PC-9 (cell line): ENCODE data around the gene ADSS1. TPM values are rescaled to one million over a fixed set of nuclear protein-coding genes. Genes with fewer than 3 reads are reported as not detected.
A peak's percentile ranks its signal among the peaks of the same experiment; 100 is the strongest.

Source experiments
- Bru-seq: library from RNA; stranded (reverse); fragments of 400-500 nt; gene quantifications from one replicate; lab custom pipeline; 2021; lab: Mats Ljungman, UMichigan
- BruChase-seq, 2 experiments: library from RNA; stranded (reverse); fragments of 400-500 nt; gene quantifications; one replicate each; lab custom pipeline; 2021; lab: Mats Ljungman, UMichigan
- BruUV-seq: library from RNA; stranded (reverse); fragments of 400-500 nt; replicated peaks from 2 replicates; lab custom pipeline; 2021; lab: Mats Ljungman, UMichigan
- CTCF ChIA-PET: fragments of 300-600 bp; sonication (Branson Sonifier 250); formaldehyde crosslinking; loops from one replicate; lab custom pipeline; 2022; ENCODE audit warnings: antibody characterized with exemption; lab: Charles Lee
- POLR2A ChIA-PET: fragments of 300-600 bp; sonication (Branson Sonifier 250); formaldehyde crosslinking; loops from one replicate; lab custom pipeline; 2022; ENCODE audit warnings: antibody characterized with exemption; ENCODE audit not compliant: unreplicated experiment; lab: Charles Lee
- DNase-seq, 2 experiments: peaks; one replicate each; pipeline versions ENCODE4 v3.0.0 to v3.0.0-alpha.2; 2015 to 2022; ENCODE audit warnings: mixed read lengths in 1 of 2
- H2AFZ ChIP-seq: fragments of 200-600 bp; sonication (generic); 2 replicates; pipeline ENCODE4 v1.8.1; 2017; ENCODE audit warnings: antibody characterized with exemption
- H3F3A ChIP-seq: fragments of 200-600 bp; sonication (generic); 2 replicates; pipeline ENCODE4 v1.8.1; 2017; ENCODE audit warnings: antibody characterized with exemption, mild to moderate bottlenecking, low read depth; ENCODE audit not compliant: insufficient read depth
- H3K27ac ChIP-seq: fragments of 200-600 bp; sonication (generic); 2 replicates; pipeline ENCODE4 v1.6.1; 2016; ENCODE audit warnings: mixed run types
- H3K27me3 ChIP-seq: fragments of 200-600 bp; sonication (generic); 2 replicates; pipeline ENCODE4 v1.6.1; 2016; ENCODE audit warnings: low read depth, mixed run types; ENCODE audit not compliant: insufficient read depth
- H3K36me3 ChIP-seq: fragments of 200-600 bp; sonication (generic); 2 replicates; pipeline ENCODE4 v1.6.1; 2016; ENCODE audit warnings: low read depth, mixed run types
- H3K4me1 ChIP-seq: fragments of 200-600 bp; sonication (generic); replicated peaks from 2 replicates; pipeline ENCODE4 v1.6.1; 2016; ENCODE audit warnings: mixed run types; ENCODE audit not compliant: insufficient read depth
- H3K4me2 ChIP-seq: fragments of 200-600 bp; sonication (generic); 2 replicates; pipeline ENCODE4 v1.6.1; 2017; ENCODE audit warnings: mixed run types
- H3K4me3 ChIP-seq: fragments of 200-600 bp; sonication (generic); 2 replicates; pipeline ENCODE4 v1.6.1; 2016; ENCODE audit warnings: mixed run types
- H3K79me2 ChIP-seq: fragments of 200-600 bp; sonication (generic); 2 replicates; pipeline ENCODE4 v1.6.1; 2017; ENCODE audit warnings: low read depth, mixed run types
- H3K9me2 ChIP-seq: fragments of 200-600 bp; sonication (generic); 2 replicates; pipeline ENCODE4 v1.8.1; 2017; ENCODE audit warnings: mild to moderate bottlenecking; ENCODE audit not compliant: insufficient read depth
- H3K9me3 ChIP-seq: fragments of 200-600 bp; sonication (generic); 2 replicates; pipeline ENCODE4 v1.8.1; 2016; ENCODE audit warnings: low read depth; ENCODE audit not compliant: insufficient read depth
- H4K20me1 ChIP-seq: fragments of 200-600 bp; sonication (generic); 2 replicates; pipeline ENCODE4 v1.8.1; 2017; ENCODE audit not compliant: insufficient read depth
- EZH2 ChIP-seq: fragments of 200-600 bp; sonication (generic); IDR thresholded peaks from 2 replicates; pipeline ENCODE4 v1.8.0; 2017; ENCODE audit warnings: antibody characterized with exemption, low read depth
- intact Hi-C: fragments of 100-400 bp; cut with micrococcal nuclease; formaldehyde crosslinking; loops from one replicate; pipeline ENCODE4 v1.10.0; 2022; ENCODE audit not compliant: unreplicated experiment
- long read RNA-seq: library from polyadenylated mRNA; stranded (forward); transcript quantifications from one replicate; pipeline ENCODE4 v2.0.0, GENCODE V29; 2022
- total RNA-seq: library from RNA; stranded (reverse); gene quantifications from 2 replicates; pipeline ENCODE4 v1.2.3, GENCODE V29; 2021
- TF ChIP-seq, protein P1 (sequence below): fragments of 200-600 bp; sonication (generic); conservative IDR thresholded peaks from 2 replicates; pipeline ENCODE4 v1.6.1; 2017; ENCODE audit warnings: mixed run types, antibody characterized with exemption, mild to moderate bottlenecking, moderate library complexity

Gene ADSS1
- total RNA-seq (5.8 and 11.5 TPM in 2 replicates), Bru-seq, nascent RNA (percentile 22 among the genes with signal in this experiment), BruChase-seq, experiment 1, labeled RNA remaining after a 2-hour chase (percentile 32 among the genes with signal in this experiment), BruChase-seq, experiment 2, labeled RNA remaining after a 6-hour chase (percentile 33 among the genes with signal in this experiment)
- long read RNA-seq, transcript ADSSL1-201 (13 exons, 1,766 nt) = major isoform, 8 of 8 reads
- long read RNA-seq, partial matches to known transcripts = 0 of 8 reads
- long read RNA-seq, other reads (novel, unspliced or antisense) = 0 of 8 reads

DNA sequence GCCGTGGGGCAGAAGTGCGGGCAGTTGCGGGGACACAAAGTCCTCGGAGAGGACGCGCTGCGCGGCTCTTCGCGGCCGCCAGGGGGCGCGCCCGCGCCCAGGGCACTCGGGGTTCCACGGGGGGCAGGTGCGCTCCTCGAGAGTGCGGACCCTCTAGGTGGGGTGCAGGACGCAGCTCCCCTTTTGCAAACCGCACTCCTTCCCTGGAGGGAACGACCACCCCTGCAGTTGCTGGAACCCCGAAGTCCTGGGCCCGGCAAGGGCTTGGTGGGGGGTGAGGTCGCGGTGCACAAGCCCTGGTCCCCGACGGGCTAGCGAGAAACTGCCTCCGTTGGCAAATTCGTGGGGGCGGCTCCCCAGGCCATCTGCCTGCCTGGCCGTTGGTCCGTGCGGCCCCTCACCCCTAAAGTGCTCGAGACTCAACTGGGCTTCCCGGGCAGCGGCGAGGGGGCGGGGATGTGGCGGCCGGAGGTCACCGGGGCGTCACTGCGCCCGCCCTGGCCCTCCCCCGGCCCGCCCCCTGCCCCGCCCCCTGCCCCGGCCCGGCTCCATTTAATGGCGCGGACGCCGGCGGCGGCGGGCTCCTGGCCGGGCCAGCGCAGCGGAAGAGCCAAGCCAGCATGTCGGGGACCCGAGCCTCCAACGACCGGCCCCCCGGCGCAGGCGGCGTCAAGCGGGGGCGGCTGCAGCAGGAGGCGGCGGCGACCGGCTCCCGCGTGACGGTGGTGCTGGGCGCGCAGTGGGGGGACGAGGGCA is at the start of gene ADSS1:
Gene ADSS1 (plus strand): TSS at position 579 of the 756 bp plus-strand sequence. CDS start 42 bp downstream, at position 621.
- no peak for TF ChIP-seq EZH2
- TF ChIP-seq, protein P1, sequence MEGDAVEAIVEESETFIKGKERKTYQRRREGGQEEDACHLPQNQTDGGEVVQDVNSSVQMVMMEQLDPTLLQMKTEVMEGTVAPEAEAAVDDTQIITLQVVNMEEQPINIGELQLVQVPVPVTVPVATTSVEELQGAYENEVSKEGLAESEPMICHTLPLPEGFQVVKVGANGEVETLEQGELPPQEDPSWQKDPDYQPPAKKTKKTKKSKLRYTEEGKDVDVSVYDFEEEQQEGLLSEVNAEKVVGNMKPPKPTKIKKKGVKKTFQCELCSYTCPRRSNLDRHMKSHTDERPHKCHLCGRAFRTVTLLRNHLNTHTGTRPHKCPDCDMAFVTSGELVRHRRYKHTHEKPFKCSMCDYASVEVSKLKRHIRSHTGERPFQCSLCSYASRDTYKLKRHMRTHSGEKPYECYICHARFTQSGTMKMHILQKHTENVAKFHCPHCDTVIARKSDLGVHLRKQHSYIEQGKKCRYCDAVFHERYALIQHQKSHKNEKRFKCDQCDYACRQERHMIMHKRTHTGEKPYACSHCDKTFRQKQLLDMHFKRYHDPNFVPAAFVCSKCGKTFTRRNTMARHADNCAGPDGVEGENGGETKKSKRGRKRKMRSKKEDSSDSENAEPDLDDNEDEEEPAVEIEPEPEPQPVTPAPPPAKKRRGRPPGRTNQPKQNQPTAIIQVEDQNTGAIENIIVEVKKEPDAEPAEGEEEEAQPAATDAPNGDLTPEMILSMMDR = peak; percentile 98
- H3K9me3 ChIP-seq = no peaks in the 10 kb centered on the region
- intact Hi-C loops = no loop called here
- H3K36me3 ChIP-seq = no peaks in the 10 kb centered on the region
- peak within 1 kb of the TSS; percentile 88 for H2AFZ ChIP-seq
- H3K27ac ChIP-seq = no peak within 1 kb of the TSS
- DNase-seq = peak in 1 of 2 experiments; percentile 58
- ChIA-PET CTCF (no interaction called here), POLR2A (no interaction called here)
- H3K4me1 ChIP-seq = peaks cover 6% of the 10 kb centered on the region; the same call in 1 of the 2 replicates
- no peaks in the 10 kb centered on the region for H3K27me3 ChIP-seq
- peak within 1 kb of the TSS; percentile 68 for H3K4me3 ChIP-seq
- no peaks in the 10 kb centered on the region for H3K9me2 ChIP-seq
- H3F3A ChIP-seq = peaks cover 10% of the 10 kb centered on the region; the same call in 1 of the 2 replicates
- peak within 1 kb of the TSS; percentile 79 for H3K4me2 ChIP-seq
- no peaks in the 10 kb centered on the region for H3K79me2 ChIP-seq
- peaks cover 13% of the 10 kb centered on the region; the same call in 1 of the 2 replicates for H4K20me1 ChIP-seq
- BruUV-seq = no TSS peak

DNA sequence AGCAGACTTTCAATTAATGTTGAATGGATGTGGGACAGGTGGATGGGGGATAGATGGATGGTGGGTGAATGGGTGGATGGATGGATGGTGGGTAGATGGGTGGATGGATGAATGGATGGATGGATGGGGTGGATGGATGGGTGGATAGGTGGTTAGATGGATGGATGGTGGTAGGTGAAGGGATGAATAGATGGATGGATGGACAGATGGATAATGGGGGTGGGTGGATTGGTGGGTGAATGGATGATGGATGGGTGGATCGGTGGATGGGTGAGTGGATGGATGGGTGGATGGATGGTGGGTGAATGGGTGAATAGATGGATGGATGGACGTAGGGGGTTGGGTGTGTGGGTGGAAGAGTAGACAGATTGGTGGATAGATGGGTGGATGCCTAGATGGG is 48.6 kb upstream of the ADSS1 start:
- BruUV-seq = no TSS peak
- POLR2A ChIA-PET = no interaction called here

DNA sequence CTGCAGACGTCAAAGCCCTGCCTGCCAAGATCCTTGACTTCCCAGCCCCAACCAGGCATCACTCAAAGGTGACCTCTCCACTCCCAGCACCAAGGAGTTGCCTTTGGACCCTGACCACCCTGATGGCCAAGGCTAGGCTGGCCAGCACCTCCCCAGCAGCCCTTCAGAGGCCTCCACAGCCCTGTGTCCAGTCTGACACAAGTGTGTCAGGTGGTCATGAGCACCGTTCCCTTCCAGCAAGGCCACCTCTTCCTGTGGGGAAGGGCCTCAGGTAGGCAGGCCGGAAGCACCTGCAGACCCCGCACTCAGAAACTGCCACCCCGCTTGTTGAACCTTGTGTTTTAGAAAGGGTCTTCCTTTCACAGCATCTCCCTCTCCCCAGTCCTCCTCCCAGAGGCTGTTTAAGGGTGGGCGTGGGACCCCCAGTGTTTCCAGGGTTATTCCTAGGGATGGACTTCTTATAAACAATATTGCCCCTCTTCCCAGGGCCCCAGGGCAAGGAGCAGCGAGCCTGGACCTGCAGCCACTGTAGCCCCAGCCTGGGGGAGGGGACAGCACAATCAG is 47.8 kb upstream of the ADSS1 start:
- DNase-seq = no peak
- H3K9me2 ChIP-seq = no peaks in the 10 kb centered on the region
- no peak overlapping the region for H2AFZ ChIP-seq
- H3K4me1 ChIP-seq = peaks cover 33% of the 10 kb centered on the region
- no peak for TF ChIP-seq EZH2
- TF ChIP-seq, protein P1 = no peak
- no TSS peak for BruUV-seq
- H3K27ac ChIP-seq = no peak overlapping the region
- H3K4me3 ChIP-seq = no peak overlapping the region
- peaks cover 7% of the 10 kb centered on the region; the same call in 1 of the 2 replicates for H3F3A ChIP-seq
- no peaks in the 10 kb centered on the region for H3K9me3 ChIP-seq
- no peaks in the 10 kb centered on the region for H4K20me1 ChIP-seq
- ChIA-PET CTCF (no interaction called here), POLR2A (no interaction called here)
- H3K36me3 ChIP-seq = no peaks in the 10 kb centered on the region
- H3K27me3 ChIP-seq = no peaks in the 10 kb centered on the region
- intact Hi-C loops = no loop called here
- H3K79me2 ChIP-seq = no peaks in the 10 kb centered on the region
- no peak overlapping the region for H3K4me2 ChIP-seq

More for the DNA sequence above, 48.6 kb upstream of the ADSS1 start:
- Histone ChIP-seq H3K4me3 (no peak overlapping the region), H3K4me1 (peaks cover 26% of the 10 kb centered on the region), H3F3A (no peaks in the 10 kb centered on the region), H3K79me2 (no peaks in the 10 kb centered on the region), H3K27me3 (no peaks in the 10 kb centered on the region), H3K9me3 (no peaks in the 10 kb centered on the region), H2AFZ (no peak overlapping the region), H3K36me3 (no peaks in the 10 kb centered on the region), H4K20me1 (no peaks in the 10 kb centered on the region), H3K27ac (no peak overlapping the region), H3K9me2 (no peaks in the 10 kb centered on the region), H3K4me2 (no peak overlapping the region)
- intact Hi-C loops = no loop called here
- TF ChIP-seq, protein P1 = no peak
- TF ChIP-seq EZH2 = no peak
- DNase-seq = no peak
- CTCF ChIA-PET = no interaction called here
